Left ventricle myocardium inferior (tissue), 1 donor: Measurements from ENCODE around the gene ZFAND2B. TPM values are rescaled to one million over a fixed set of nuclear protein-coding genes. Genes with fewer than 3 reads are reported as not detected.

Experiments
- DNase-seq: peaks from one replicate; pipeline ENCODE4 v3.0.0-alpha.2; 2020
- H3K27ac ChIP-seq: fragments of 200-600 bp; replicated peaks from 2 replicates; pipeline ENCODE4 v1.8.0; 2021
- H3K27me3 ChIP-seq: fragments of 200-600 bp; 2 replicates; pipeline ENCODE4 v1.8.0; 2021; ENCODE audit warnings: low read depth
- H3K36me3 ChIP-seq: fragments of 200-600 bp; 2 replicates; pipeline ENCODE4 v1.8.0; 2021
- H3K4me1 ChIP-seq: fragments of 200-600 bp; 2 replicates; pipeline ENCODE4 v1.8.0; 2021
- H3K4me3 ChIP-seq: fragments of 200-600 bp; 2 replicates; pipeline ENCODE4 v1.8.0; 2021; ENCODE audit warnings: mild to moderate bottlenecking, moderate library complexity
- H3K9me3 ChIP-seq: fragments of 200-600 bp; replicated peaks from 2 replicates; pipeline ENCODE4 v1.8.0; 2021
- CTCF ChIP-seq: fragments of 200-600 bp; IDR thresholded peaks from 2 replicates; pipeline ENCODE4 v1.8.0; 2021; ENCODE audit warnings: antibody characterized with exemption, mild to moderate bottlenecking, borderline replicate concordance
- intact Hi-C: fragments of 100-400 bp; cut with micrococcal nuclease; formaldehyde crosslinking; loops from one replicate; pipeline ENCODE4 v1.11.0; 2022
- total RNA-seq: library from RNA; stranded (reverse); fragmentation: NEBNext Ultra II Directional; extraction: Animal tissue kit (Norgen Biotek cat#: 25700); gene quantifications from one replicate; pipeline ENCODE4 v1.2.1, GENCODE V29; 2021
- donor health status: DM: no; HTN: yes; CAD: no; lungs with severe emphysema.

ZFAND2B gene
- total RNA-seq, 1 donor from 2014 or later, result 19.7 TPM

GRCh38 chr2:219160186-219161017 lies 46.2 kb upstream of the ZFAND2B start, which contains the start of gene NHEJ1:
Gene NHEJ1 (minus strand): TSS chr2:219160815. CDS start chr2:219158362, 2,453 bp downstream.
- Histone ChIP-seq H3K4me1 (peaks cover 15% of the 10 kb centered on the region), H3K27me3 (no peaks in the 10 kb centered on the region), H3K4me3 (peak within 1 kb of the TSS; percentile 74), H3K36me3 (peaks cover 21% of the 10 kb centered on the region), H3K9me3 (no peaks in the 10 kb centered on the region), H3K27ac (peak within 1 kb of the TSS; percentile 98)
- DNase-seq, result peak; percentile 98
- TF ChIP-seq CTCF, result no peak
- intact Hi-C loops, result loop anchor here (10.0 kb wide), 1 partner anchor 64 kb away; the partner anchor contains the start of genes ANKZF1 and ATG9A

GRCh38 chr2:219161097-219161496 lies 45.5 kb upstream of the ZFAND2B start:
- H3K36me3 ChIP-seq, result peaks cover 14% of the 10 kb centered on the region
- peaks cover 15% of the 10 kb centered on the region for H3K4me1 ChIP-seq
- H3K4me3 ChIP-seq, result peak overlapping the region; percentile 74
- H3K27ac ChIP-seq, result peak overlapping the region; percentile 98
- no peak for DNase-seq
- no peak for TF ChIP-seq CTCF
- no peaks in the 10 kb centered on the region for H3K27me3 ChIP-seq
- intact Hi-C loops, result loop anchor here (10.0 kb wide), 1 partner anchor 64 kb away; the partner anchor contains the start of genes ANKZF1 and ATG9A
- H3K9me3 ChIP-seq, result no peaks in the 10 kb centered on the region

- H3K4me3 ChIP-seq, result no peak overlapping the region
- no peak overlapping the region for H3K27ac ChIP-seq
- DNase-seq, result no peak
- no peaks in the 10 kb centered on the region for H3K27me3 ChIP-seq
- H3K4me1 ChIP-seq, result peaks cover 15% of the 10 kb centered on the region
- no peaks in the 10 kb centered on the region for H3K9me3 ChIP-seq
- intact Hi-C loops, result loop anchor here (10.0 kb wide), 1 partner anchor 62 kb away; the partner anchor contains the start of genes ANKZF1 and ATG9A
- no peaks in the 10 kb centered on the region for H3K36me3 ChIP-seq
- TF ChIP-seq CTCF, result no peak
Measured at GRCh38 chr2:219163156-219163555, 43.4 kb upstream of the ZFAND2B start.

GRCh38 chr2:219165058-219165911 lies 41.3 kb upstream of the ZFAND2B start:
- Histone ChIP-seq H3K27ac (no peak overlapping the region), H3K36me3 (no peaks in the 10 kb centered on the region), H3K27me3 (no peaks in the 10 kb centered on the region), H3K9me3 (no peaks in the 10 kb centered on the region), H3K4me3 (no peak overlapping the region), H3K4me1 (peaks cover 9% of the 10 kb centered on the region)
- intact Hi-C loops, result loop anchor here (10.0 kb wide), 1 partner anchor 60 kb away; the partner anchor contains the start of genes ANKZF1 and ATG9A
- DNase-seq, result no peak
- no peak for TF ChIP-seq CTCF

- intact Hi-C loops, result loop anchor here (10.0 kb wide), 1 partner anchor 57 kb away; the partner anchor contains the start of genes ANKZF1 and ATG9A
- Histone ChIP-seq H3K4me1 (peaks cover 17% of the 10 kb centered on the region), H3K27ac (no peak overlapping the region), H3K36me3 (peaks cover 9% of the 10 kb centered on the region), H3K27me3 (no peaks in the 10 kb centered on the region), H3K4me3 (no peak overlapping the region), H3K9me3 (no peaks in the 10 kb centered on the region)
- TF ChIP-seq CTCF, result no peak
- DNase-seq, result no peak
Measured at GRCh38 chr2:219167997-219168396, 38.6 kb upstream of the ZFAND2B start.
